Daoy (cell line): ENCODE data around the gene PNMA8C. TPM values are rescaled to one million over a fixed set of nuclear protein-coding genes. Genes with fewer than 3 reads are reported as not detected.
"Not testable (repeated sequence)": the region's sequence is repeated elsewhere in the genome, so short reads cannot be mapped to it uniquely, and the experiment has no call there.

Source experiments
- DNase-seq: peaks from one replicate; pipeline ENCODE4 v3.0.0-alpha.2; 2015; ENCODE audit warnings: low read depth
- total RNA-seq: library from RNA; depleted of rRNA; stranded (reverse); fragments of >200 nt; shearing (Covaris generic); gene quantifications from 2 replicates; pipeline ENCODE4 v1.2.3, GENCODE V29; 2014; rRNA removed

The PNMA8C gene
- total RNA-seq, 1 experiment from 2014 or later: not detected

DNA sequence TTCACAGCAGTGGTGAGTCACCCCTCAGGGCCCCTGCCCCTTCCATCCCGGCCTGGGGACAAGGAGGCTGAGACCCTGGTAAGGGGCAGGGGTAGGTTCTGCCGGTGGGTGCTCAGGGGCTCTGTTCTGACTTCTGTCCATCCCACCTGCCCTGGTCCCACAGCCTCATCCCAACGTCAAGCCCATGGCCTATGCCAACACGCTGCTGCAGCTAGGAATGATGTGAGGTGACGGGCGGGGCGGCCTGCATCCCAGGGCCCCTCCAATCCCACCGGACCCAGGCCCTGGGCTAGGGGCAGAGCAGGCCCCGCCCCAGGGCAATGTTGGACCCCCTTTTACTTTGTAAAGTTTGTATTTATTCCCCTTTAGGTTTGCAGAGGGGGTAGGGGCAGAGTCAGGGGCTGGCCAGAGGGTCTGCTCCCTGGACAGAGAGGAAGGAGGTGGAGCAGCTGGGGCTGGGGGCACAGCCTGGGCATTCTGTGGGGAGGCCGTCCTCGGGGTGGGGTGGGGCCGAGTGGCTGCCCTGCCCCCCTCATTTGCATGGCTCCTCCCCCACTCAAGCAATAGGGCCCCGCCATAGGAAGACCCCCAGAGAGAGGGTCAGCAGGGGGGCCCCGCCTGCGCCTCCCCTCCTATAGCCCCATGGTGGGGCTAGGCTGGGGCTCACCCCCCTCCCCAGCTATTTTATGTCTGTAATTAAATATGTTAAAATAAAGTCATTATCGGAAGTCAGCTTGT, 38.4 kb downstream of the PNMA8C start:
- DNase-seq: no peak

DNA sequence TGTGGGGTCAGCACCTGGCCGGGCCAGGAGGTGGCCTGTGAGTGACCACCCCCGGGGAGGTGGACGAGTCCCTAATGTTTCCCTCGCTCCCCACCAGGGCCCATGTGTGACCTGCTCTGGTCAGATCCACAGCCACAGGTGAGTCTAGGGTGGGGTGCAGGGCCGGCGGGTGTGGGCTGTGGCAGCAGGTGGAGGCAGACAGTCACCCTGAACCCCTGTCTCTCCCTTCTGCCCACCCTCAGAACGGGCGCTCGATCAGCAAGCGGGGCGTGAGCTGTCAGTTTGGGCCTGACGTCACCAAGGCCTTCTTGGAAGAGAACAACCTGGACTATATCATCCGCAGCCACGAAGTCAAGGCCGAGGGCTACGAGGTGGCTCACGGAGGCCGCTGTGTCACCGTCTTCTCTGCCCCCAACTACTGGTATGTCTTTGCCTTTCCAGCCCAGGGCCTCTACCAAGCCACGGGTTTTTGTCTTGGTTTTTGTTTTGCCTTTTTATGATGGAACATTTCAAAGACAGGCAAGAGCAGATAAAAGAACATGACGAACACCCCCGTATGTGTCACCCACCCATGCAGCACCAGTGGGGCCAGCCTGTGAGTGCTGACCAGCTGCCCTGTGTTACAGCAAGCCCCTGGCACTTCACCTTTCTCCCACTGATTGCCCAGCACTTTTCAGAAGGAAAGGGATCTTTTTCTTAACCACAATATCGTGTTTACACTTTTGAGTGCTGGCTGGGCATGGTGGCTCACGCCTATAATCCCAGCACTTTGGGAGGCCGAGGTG, 40.2 kb downstream of the PNMA8C start:
- no peak for DNase-seq

DNA sequence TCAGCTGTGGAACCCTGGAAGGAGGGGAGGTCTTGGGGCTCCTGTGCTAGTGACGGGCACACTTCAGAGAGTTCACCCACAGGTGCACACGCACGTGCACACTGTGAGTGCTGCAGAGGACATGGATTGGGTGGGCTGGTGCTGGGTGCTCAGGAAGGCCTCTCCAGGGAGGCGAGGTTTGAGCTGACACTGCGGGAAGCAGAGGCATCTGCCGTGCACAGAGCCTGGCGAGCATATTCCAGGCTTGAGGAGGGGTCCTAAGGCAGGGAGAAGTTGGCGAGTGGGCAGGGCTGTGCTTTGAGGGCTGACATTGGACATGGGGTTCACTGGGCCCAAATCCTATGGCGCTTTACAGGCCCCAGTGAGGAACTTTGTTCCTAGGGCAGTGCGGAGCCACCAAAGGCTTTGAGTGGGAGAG, 41.0 kb downstream of the PNMA8C start:
- DNase-seq: no peak

DNA sequence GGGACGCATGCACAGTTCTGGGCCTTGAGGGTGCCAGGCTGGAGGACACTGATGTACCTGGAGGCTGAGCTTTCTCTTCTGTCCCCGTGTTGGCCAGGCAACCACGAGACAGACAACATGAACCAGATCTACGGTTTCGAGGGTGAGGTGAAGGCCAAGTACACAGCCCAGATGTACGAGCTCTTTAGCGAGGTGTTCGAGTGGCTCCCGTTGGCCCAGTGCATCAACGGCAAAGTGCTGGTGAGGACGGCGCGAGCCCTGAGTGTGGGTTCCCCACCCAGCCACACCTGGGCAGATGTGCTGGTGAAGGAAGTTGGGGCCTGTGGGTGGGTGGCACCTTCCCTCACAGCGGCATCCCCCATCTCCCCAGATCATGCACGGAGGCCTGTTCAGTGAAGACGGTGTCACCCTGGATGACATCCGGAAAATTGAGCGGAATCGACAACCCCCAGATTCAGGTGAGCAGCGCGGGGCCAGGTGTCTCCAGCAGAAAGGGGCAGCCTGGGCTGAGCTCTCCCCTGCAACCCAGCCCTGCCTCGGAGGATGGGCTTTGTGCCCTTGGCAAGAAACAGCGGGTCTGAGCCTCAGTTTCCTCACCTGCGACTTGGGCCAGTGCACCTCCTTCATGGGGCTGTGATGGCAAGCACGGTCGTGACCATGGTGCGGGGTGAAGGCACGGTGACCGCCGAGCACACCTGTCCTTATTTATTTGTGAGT, 41.6 kb downstream of the PNMA8C start:
- no peak for DNase-seq

DNA sequence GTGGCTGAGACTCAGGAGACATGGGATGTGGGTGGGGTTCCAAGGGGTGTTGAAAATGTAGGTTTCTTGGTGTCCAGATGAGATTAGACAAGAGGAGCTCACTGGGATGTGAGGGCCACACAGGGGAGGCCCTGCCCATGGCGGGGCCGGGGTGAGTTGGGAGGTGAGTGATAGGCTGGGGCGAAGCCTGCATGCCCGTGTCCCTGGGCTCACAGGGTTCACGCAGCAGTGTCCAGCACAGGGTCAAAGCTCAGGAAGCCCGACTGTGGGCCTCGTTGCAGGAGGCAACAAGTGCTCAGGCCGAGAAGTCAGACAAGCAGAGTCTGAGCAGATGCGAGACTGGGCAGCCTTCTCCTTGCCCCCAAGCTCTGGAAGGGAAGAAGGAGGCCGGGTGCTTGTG, 42.6 kb downstream of the PNMA8C start:
- no peak for DNase-seq

DNA sequence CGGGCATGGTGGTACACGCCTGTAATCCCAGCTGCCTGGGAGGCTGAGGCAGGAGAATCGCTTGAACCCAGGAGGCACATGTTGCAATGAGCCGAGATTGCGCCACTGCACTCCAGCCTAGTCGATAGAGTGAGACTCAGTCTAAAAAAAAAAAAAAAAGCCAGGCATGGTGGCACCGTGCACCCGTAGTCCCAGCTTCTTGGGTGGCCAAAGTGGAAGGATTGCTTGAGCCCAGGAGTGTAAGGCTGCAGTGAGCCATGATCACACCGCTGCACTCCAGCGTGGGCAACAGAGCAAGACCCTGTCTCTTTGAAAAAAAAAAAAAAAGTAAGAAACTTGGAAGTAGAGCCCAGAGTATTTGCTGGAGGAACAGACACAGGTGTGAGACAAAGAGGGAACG, 43.1 kb downstream of the PNMA8C start:
- DNase-seq: no peak

DNA sequence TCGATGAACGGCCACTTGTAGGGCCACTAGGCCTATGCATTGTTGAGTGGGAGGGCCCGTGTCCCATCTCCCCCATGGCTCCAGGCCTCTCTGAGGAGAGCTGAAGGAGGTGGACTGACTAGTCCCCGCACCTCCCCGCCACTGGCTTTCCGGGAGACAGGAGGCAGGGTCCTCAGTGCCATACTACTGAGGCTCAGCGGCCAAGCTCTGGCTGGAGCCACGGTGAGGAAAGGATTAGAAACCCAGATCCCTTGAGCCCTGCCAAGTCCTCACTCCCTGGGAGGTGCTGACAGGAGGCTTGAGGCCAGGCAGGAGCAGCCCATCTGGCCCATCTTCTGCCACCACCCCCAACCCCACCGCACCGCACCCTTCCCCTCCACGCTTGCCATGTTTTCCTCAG, 44.3 kb downstream of the PNMA8C start:
- DNase-seq: no peak

DNA sequence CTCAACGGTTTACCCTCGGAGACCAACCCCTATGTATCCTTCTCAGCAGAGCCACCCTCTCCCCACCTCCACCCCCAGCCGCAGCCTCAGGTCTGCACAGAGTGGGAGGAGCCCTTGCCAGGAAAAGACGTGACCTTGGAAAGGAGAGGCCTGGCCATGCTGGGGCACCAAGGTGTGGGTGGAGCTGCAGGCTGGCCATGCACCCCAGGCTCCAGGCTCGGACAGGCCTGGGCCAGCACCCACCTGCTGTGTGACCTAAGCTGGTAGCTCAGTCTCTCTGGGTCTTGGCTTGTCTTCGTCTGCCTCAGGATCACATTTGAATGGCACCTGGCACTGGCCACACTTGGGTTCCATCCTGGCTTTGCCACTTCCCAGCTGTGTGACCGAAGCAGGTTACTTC, 44.9 kb downstream of the PNMA8C start:
- no peak for DNase-seq

DNA sequence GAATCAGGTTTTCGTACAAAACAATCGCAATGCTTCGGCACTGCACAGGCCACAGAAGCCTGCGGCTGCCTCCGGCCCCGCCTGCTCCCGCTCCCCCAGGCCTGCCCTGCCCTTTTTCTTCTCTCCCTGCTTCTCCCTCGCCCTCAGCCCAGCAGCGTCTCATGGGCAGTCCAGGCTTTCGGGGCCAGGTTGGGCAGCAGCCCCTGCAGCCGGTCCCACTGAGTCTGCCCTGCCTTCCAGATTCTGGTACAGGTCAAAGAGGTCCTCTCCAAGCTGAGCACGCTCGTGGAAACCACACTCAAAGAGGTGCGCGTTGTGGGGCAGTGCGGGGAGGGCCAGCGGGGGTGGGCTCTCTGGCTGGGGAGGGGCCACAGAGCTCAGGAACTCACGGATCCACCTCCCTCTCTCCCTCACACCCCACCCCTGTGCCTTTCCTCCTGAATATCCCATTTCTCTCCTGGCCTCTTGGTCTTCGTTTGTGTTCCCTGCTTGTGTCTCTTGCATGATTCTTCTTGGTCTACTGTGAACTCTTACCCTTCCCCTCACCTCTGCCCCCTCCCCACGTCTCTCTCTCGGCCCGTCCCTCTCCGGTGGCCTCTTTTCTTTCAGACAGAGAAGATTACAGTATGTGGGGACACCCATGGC, 45.4 kb downstream of the PNMA8C start:
- DNase-seq: no peak

DNA sequence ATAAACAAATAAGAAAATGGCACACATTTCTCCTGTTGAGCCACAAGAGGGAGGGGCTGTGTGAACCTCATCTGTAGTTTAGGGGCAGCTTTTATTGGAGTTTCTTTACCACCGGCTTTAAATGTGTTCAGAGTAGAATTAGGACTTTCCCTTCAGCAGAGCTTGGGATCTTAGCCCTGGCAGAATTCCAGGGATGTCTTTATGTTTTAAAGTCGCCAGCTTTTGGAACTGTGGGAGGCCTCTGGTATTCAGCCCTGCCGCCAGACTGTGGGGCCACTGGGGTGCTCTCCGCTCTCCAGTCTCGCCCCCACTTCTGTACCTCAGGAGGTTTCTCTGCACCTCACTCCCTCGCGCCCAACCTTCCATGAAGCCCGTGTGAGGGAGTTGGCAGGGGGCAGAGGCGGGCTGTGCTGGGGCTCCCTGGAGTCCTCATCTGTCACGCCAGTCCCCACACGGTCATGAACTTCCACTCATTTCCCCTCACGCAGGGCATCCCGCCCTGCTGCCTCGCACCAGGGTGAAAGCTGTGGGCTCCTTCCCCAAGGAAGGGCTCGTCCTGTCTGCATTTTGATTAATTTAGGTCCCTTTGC, 46.9 kb downstream of the PNMA8C start:
- DNase-seq: no peak

DNA sequence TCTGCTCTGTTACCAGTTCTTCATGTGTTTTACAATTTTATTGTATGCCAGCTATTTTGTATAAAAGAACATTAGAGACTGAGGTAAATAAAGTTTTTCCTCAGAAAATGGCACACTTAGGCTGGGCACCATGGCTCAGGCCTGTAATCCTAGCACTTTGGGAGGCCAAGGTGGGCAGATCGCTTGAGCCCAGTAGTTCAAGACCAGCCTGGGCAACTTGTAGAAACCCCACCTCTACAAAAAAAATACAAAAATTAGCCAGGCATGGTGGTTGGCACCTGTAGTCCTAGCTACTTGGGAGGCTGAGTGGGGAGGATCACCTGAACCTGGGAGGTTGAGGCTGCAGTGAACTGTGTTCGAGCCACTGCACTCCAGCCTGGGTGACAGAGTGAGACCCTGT, 47.4 kb downstream of the PNMA8C start:
- no peak for DNase-seq

DNA sequence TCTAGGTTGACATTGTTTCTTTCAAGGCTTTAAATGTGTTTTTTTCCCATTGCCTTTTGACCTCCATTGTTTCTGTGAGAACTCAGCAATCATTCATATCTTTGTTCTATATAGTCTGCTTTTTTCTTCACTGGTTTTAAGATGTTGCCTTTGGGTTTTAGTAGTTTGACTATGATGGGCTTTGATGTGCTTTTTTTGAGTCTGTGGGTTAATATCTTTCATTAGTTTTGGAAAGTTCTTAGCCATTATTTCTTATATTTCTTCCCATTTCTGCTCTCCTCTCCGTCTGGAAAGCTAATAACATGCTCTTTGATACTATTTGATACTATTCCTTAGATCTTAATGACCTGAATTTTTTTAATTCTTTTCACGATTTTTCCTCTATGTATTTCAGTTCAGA, 48.0 kb downstream of the PNMA8C start:
- DNase-seq: no peak

DNA sequence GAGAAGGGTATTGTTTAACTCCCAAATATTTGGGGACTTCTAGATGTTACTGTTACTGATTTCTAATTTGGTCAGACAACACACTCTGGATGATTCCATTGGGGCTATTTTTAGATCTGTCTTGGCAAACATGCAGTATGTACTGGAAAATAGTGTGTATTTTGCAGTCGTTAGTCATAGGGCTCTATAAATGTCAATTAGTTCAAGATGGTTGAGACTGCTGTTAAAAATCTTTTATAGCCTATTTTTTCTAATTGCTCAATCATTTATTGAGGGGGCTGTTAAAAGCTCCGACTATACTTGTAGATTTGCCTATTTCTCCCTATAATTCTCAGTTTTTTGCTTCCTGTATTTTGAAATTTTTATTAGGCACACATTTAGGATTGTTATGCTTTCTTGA, 50.5 kb downstream of the PNMA8C start:
- no peak for DNase-seq

DNA sequence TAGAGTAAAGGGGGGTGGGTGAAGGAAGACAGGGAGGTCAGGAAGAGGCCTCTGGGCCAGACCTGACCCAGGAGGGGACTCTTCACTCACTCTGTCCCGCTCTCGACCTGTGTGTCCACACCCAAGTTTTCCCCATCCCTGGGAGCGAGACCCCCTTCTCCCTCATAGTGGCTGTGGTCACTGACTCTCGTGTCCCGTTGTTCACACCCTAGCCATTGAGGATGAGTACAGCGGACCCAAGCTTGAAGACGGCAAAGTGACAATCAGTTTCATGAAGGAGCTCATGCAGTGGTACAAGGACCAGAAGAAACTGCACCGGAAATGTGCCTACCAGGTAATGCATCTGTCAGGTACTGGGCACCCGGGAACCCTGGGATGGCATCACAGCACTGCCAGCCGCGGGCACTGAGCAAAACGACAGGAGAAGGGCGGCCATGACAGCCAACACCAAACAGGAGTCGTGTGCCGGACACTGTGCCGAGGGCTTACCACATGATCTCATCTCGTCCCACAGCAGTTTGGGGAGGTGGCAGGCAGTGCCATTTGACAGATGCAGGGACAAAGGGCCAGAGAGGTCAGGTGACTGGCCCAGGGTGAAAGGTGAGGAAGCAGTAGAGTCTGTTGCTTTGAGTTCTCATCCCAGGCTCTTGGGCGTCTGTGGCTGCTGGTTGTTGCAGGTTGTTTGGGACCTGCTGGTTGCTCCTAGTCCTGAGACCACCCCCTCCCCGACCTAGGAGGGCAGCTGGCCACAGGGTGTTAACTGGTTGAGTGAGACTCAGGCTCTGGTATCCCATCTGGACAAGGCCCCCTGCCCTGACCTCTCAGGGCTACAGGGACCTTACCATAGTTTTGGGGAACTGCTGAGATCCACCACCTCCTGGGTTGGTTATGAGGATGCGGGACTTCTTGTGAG, 52.2 kb downstream of the PNMA8C start:
- no peak for DNase-seq

DNA sequence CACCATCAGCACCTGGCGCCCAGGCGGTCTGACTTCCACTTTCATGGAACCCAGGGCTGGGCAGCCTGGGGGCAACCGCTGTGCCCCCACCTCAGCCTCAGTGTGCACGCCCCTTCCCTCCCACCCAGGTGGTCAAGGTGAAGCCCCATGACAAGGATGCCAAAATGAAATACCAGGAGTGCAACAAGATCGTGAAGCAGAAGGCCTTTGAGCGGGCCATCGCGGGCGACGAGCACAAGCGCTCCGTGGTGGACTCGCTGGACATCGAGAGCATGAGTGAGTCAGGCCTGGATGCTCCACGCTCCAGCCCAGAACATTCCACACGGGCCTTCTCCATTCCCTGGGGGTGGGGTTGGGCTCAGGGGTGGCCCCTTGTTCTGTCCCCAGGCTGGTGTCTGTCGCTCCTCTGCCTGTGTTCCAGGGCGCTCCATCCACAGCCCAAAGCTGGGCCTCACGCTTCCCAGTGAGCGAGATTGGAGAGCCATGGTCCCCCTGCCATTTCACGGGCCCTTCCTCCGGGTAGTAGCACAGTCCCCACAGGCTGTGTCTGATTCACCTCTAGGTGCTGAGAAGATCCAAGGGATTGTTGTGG, 53.2 kb downstream of the PNMA8C start:
- not testable (repeated sequence) for DNase-seq

Other genes with a start within 250 kb of the PNMA8C start
- gene IGFL1, start 199.2 kb downstream of the PNMA8C start, total RNA-seq: not detected in 2 replicates
- not detected in 2 replicates for gene HIF3A, start 131.9 kb downstream of the PNMA8C start, total RNA-seq
- gene PPP5C, start 81.8 kb downstream of the PNMA8C start, total RNA-seq: 59.4 and 80.8 TPM in 2 replicates
- 8.8 and 9.2 TPM in 2 replicates for gene CCDC8, start 15.4 kb downstream of the PNMA8C start, total RNA-seq
- gene PNMA8A, start 42.6 kb upstream of the PNMA8C start, total RNA-seq: 4.4 and 4.6 TPM in 2 replicates
- 0.06 and 0.48 TPM in 2 replicates for gene PNMA8B, start 66.9 kb upstream of the PNMA8C start, total RNA-seq
- gene CALM3, start 172.4 kb upstream of the PNMA8C start, total RNA-seq: 137 and 163 TPM in 2 replicates
- gene PTGIR, start 196.2 kb upstream of the PNMA8C start, total RNA-seq: 0.12 and 0.34 TPM in 2 replicates
- gene GNG8, start 207.3 kb upstream of the PNMA8C start, total RNA-seq: not detected in 2 replicates
- 0.30 and 0.91 TPM in 2 replicates for gene DACT3, start 232.2 kb upstream of the PNMA8C start, total RNA-seq